ENCODE data around the gene SSTR1.

DNA sequence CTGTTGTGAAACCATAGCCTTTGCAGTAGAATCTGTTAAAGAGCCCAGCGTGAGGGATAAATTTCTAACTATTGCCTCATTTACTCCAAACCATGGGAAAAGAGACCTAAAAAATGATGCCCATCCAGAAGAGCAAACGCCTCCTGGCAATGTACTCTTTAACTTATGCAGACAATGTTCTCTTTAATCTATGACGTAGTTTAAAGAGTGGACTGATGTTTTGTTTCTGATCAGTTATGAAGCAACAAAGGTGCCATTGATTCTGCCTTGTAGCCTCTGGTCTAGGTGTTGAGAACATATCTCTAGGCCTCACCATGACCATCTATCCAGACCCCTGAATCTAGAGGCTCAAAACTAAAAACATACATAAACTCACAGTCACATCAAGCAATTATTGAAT, 13.4 kb downstream of the SSTR1 start:
- TF ChIP-seq, protein P1, sequence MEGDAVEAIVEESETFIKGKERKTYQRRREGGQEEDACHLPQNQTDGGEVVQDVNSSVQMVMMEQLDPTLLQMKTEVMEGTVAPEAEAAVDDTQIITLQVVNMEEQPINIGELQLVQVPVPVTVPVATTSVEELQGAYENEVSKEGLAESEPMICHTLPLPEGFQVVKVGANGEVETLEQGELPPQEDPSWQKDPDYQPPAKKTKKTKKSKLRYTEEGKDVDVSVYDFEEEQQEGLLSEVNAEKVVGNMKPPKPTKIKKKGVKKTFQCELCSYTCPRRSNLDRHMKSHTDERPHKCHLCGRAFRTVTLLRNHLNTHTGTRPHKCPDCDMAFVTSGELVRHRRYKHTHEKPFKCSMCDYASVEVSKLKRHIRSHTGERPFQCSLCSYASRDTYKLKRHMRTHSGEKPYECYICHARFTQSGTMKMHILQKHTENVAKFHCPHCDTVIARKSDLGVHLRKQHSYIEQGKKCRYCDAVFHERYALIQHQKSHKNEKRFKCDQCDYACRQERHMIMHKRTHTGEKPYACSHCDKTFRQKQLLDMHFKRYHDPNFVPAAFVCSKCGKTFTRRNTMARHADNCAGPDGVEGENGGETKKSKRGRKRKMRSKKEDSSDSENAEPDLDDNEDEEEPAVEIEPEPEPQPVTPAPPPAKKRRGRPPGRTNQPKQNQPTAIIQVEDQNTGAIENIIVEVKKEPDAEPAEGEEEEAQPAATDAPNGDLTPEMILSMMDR (conservative IDR thresholded peaks at IDR 0.05), result no peak
- TF ChIP-seq EZH2 (IDR thresholded peaks at IDR 0.05; ENCODE audit: low read depth), result no peak

Measured in PC-9 (cell line).